HG03060 (cell line): ENCODE measurements around the gene MMS22L.

Experiments
- ATAC-seq: cut with Tn5 transposase; IDR thresholded peaks from one replicate; pipeline ENCODE4 v1.9.1; 2021; ENCODE audit warnings: low read depth, moderate number of reproducible peaks; ENCODE audit not compliant: unreplicated experiment

The MMS22L gene

GRCh38 chr6:97147421-97147820 is 135.6 kb downstream of the MMS22L start:
- no peak for ATAC-seq

DNA sequence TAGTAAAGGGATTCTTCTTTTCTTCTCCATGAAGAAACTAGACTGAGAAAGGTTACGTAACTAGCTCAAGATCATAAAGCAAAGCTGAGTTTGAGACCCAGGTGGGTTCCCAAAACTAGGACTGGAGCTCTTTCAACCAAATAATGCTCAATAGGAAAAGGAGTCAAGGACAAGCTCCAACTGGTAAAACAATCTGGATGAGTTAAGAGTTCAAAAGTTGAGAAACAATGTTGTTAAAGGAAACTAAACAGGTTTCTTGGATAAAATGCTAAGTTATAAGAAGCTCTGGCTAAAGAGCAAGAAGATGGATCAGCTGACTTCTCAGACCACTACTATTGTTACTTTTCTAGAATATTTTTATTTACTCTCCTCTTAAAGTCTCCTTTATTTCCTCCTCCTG is 137.3 kb downstream of the MMS22L start:
- no peak for ATAC-seq

DNA sequence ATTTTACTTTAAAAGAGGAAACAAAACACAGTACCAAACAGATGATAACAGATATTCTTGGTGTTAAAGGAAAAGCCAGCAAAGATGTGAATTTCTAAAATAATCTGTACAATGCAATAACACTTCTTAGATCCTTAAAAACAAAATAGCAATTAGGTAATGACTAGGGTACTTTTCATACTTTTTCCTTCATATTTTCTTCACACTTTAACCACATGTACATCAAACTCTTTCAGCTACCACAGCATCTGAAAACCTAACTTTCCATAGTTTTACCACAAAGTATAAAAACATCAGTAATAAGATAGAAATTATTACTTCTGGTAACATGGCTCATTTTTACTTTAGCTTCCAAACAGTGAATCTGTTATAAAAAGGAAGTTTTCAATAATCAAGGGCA is 141.3 kb downstream of the MMS22L start:
- ATAC-seq = no peak

DNA sequence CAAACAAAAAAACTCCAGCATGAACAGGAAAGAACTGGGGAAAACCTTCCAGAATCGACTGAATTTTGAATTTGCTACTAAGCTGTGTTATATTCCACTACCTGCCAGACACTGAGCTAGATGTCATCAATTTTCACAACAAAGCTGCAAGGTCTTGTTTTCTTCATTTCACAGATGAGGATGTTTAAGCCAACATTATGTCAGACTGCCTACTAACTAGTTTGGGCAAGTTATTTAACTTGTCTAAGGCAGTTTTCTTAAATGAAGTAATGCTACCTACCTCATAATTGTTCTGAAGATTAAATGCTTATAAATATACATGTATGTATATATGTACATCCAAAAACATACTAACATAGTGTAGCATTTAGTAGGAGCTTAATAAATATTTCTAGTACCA is 144.4 kb downstream of the MMS22L start:
- no peak for ATAC-seq

DNA sequence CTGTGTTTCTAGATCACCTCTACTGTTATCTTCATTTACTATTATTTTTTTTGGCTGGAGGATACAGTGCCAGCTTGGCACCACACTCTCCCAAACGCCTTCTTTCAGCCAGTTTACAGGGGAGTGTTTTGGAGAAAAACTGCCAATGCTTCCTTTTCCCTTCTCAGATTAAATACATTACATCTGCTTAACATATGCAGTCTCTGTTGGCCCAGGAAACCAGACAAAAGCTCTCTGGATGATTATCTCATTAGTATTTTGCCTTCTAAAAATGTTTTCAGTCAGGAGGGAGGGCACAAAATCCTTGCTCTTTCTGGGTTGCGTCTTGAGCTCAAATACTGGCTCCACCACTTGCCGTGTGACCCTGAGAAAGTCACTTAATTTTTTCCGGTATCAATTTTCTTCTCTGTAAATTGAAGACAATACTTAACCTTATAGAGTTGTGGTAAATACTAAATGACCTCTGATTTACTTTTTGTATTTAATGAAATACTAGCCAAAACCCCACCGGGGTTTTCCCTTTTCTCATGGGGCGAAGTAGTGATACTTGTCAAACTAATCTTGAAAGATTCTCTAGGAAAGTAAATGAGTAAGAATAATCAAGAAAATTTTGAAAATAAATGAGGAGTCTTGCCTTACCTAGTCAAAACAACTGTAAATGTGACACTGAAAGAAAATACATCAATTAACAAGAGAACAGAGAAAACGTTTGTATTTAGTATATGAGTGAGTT is 146.2 kb downstream of the MMS22L start:
- no peak for ATAC-seq

GRCh38 chr6:97133067-97133466 is 149.9 kb downstream of the MMS22L start:
- ATAC-seq = no peak

DNA sequence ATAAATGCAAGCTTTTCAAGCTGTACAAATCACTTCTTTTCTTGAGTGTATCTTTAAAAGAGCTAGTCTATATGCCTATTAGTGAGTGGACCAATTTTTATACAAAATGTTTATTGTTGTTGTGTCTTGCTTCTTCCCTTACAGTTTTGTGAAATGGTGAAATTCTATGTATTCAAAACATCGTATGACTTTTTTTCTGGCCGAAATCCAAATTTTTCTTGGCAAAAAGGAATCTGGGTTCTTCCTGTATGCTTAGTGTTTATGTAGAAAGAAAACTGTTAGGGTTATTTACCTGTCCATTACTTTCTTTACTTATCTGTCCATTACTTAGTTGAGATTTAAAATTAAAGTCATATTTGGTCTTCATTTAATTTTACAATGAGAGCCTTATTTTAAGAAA is 153.9 kb downstream of the MMS22L start:
- no peak for ATAC-seq

DNA sequence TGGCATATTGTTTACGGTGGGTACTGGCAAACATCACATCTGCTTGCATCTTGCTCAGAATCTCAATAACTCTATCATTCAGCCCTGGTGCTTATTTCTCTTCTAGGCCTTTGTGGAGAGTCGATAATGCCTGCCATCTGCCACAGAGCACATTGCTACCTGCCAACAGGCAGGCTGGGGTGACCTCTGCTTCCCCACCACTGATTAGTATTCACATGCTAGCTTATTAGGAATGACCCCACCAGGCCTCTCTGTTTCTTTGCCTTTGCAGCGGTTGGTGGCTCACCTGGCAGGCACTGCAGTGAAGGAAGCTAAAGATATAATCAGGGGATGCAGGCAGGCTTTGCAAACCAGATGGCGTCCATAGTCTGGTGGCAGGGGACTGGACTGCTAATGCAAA is 154.5 kb downstream of the MMS22L start:
- ATAC-seq = no peak

DNA sequence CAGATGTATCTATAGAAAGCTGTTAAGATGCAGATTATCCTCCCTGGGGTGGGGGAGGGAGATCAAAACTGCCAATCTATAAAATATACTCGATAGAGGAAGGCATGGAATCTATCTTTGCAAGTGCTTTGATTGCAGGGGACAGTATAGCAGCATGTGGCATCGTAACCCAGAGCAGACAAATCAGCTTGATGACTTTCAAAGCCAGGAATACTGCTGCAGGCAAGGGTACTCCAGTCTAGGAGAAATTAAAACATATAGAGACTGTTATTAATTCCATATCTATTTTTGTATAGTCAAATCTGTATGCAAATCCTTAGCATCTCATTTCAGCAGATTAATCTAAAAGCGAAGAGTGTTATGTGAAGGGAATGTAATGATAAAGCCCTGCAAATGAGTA is 159.4 kb downstream of the MMS22L start:
- no peak for ATAC-seq

GRCh38 chr6:97123112-97123511 is 159.9 kb downstream of the MMS22L start:
- no peak for ATAC-seq

DNA sequence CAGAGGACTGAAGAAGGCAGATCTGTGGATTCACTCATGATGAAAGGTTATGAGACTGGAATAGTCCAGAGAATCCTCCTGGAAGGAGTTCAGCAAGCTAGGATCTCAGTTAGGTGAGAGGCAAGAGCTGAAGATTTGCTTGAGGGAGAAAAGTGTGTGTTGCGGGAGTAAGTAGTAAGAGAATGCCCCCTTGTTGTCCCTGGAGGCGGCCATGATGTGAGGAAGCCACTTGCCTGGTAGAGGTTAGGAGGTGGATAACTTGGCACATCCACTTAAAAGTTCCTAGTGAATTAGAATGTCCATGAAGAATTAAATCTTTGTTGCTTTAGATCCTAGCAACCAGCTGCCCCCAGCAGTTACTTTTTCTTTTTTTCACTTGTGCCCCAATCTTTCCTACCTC is 162.5 kb downstream of the MMS22L start:
- ATAC-seq = no peak

- no peak for ATAC-seq
Observed at GRCh38 chr6:97114645-97115044, 168.4 kb downstream of the MMS22L start.

- ATAC-seq = no peak
Observed at GRCh38 chr6:97113170-97113569, 169.8 kb downstream of the MMS22L start.

DNA sequence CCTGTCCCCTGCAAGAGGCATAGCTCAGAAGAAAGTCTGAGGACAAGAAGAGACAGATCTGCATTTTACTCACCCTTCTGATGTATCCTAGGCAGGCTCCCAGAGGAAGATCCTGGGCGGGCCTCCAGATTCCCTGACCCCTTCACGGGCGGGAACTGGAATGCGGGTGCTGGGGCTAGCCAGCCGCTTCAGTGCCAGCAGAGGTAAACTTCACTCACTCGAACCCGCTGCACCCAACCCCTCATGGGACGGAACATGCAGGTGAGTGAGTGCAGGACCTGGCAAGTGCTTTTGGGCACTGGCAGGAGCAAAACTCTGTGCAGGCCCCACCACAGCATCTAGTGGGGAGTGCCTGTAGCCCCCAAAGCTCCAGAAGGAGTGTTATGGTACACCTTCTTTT is 171.8 kb downstream of the MMS22L start:
- ATAC-seq = no peak

DNA sequence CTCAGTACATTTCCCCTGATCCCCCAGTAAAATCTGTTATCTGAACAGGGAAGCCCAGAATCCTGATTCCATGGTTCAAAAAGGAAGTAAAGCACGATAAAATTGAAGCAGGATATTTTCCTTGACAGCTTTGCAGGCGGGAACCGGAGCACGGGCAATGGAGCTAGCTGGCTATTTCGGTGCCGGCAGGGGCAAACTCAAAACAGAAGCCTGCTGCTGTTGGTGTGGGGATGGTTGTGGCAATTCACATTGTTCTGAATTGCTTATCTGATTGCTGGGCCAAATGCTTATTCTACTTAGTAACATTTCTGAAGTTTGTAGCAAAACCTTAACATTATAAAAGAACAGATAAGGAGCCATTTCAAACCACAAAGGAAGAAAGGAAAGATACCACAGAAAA is 172.4 kb downstream of the MMS22L start:
- no peak for ATAC-seq

GRCh38 chr6:97110149-97110548 is 172.9 kb downstream of the MMS22L start:
- ATAC-seq = no peak

GRCh38 chr6:97109444-97109843 is 173.6 kb downstream of the MMS22L start:
- no peak for ATAC-seq

DNA sequence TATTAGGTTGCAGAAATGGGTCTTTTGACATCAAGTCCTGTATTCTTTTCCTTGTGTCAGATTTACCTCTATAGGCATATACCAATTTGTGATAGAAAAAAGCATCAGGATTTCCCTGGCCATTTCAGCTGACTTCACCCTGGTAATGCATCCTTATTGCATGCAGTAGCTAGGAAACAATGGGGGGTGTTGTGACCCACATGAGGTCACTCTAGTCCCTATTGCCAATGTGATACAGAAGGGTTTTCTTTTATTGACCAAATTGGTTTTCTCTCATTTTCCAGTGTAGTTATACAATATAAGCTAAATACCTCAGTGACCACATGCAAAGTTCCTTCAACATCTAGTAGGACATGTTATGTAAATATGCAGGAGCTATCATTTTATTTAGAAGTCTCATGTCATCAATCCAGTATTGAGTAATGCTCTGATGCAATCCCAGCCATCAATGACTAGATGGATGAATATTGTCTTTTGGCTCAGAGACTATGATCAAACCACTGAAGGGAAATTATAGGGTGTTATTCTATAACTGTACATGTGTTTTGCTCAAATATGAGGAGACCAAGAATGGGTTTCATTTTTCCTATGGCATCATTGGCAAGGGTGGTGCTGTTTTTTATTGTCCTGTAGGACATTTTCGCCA is 180.7 kb downstream of the MMS22L start:
- no peak for ATAC-seq

DNA sequence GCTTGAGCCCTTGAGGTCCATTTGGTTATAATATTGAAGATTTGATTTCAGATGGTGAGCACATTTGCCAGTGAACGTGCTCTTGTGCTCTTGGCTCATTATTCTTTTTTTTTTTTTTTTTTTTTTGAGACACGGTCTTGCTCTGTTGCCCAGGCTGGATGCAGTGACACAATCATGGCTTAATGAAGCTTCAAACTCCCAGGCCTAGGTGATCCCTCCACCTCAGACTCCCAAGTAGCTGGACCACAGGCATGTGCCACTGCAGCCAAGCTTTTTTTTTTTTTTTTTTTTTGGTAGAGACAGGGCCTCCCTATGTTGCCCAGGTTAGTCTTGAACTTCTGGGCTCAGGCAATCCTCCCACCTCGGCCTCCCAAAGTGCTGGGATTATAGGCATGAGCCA is 182.3 kb downstream of the MMS22L start:
- no peak for ATAC-seq

- ATAC-seq = no peak
Observed at GRCh38 chr6:97097068-97098047, 185.7 kb downstream of the MMS22L start.

GRCh38 chr6:97095311-97095850 is 187.6 kb downstream of the MMS22L start:
- ATAC-seq = no peak
